ENCODE data around the gene BROX.

GRCh38 chr1:222728746-222729145 lies 16.4 kb downstream of the BROX start:
- TF ChIP-seq CTCF (conservative IDR thresholded peaks at IDR 0.05) (no peak), ZFX (IDR thresholded peaks at IDR 0.05) (no peak)
